Activated B cell treated with CpG ODN at 0.5 μM for 24 hours (primary cell): ENCODE measurements around the gene GCAT. TPM values are rescaled to one million over a fixed set of nuclear protein-coding genes. Genes with fewer than 3 reads are reported as not detected.
A peak's percentile ranks its signal among the peaks of the same experiment; 100 is the strongest.

Experiments used
- ATAC-seq: fragments of 200-7000 bp; cut with Tn5 transposase; one replicate; pipeline ENCODE4 v1.10.0; 2021; ENCODE audit warnings: low read depth, mild to moderate bottlenecking, moderate library complexity
- CTCF ChIA-PET: fragments of 350-600 bp; sonication (Branson Sonifier 250); formaldehyde crosslinking; loops from one replicate; lab custom pipeline; 2021; ENCODE audit warnings: antibody characterized with exemption; lab: Charles Lee
- POLR2A ChIA-PET: fragments of 350-600 bp; sonication (Branson Sonifier 250); formaldehyde crosslinking; loops from one replicate; lab custom pipeline; 2021; ENCODE audit warnings: antibody characterized with exemption; lab: Charles Lee
- DNase-seq: peaks from one replicate; pipeline ENCODE4 v3.0.0; 2022
- H3K27ac Mint-ChIP-seq: one replicate; pipeline ENCODE4 v1.8.0; 2020; ENCODE audit warnings: mixed read lengths
- H3K27me3 Mint-ChIP-seq: one replicate; pipeline ENCODE4 v1.8.0; 2021; ENCODE audit warnings: mixed read lengths
- H3K36me3 Mint-ChIP-seq: one replicate; pipeline ENCODE4 v1.8.0; 2021; ENCODE audit warnings: low read depth, mixed read lengths
- H3K4me1 Mint-ChIP-seq: one replicate; pipeline ENCODE4 v1.8.0; 2021; ENCODE audit warnings: mixed read lengths
- H3K4me3 Mint-ChIP-seq: one replicate; pipeline ENCODE4 v1.8.0; 2020; ENCODE audit warnings: mild to moderate bottlenecking, mixed read lengths
- H3K9me3 Mint-ChIP-seq: one replicate; pipeline ENCODE4 v1.8.0; 2020; ENCODE audit warnings: mixed read lengths
- intact Hi-C: fragments of 100-400 bp; cut with micrococcal nuclease; formaldehyde crosslinking; loops from one replicate; pipeline ENCODE4 v1.15.1; 2024
- total RNA-seq: library from RNA; stranded (reverse); gene quantifications from 2 replicates; pipeline ENCODE4 v1.2.3, GENCODE V29; 2022
- TF ChIP-seq, protein P1 (sequence below): fragments of 200-600 bp; IDR thresholded peaks from one replicate; pipeline ENCODE4 v1.8.0; 2022; ENCODE audit warnings: antibody characterized with exemption, mild to moderate bottlenecking

The GCAT gene
- total RNA-seq, 1 donor from 2014 or later: 0.40 TPM

DNA sequence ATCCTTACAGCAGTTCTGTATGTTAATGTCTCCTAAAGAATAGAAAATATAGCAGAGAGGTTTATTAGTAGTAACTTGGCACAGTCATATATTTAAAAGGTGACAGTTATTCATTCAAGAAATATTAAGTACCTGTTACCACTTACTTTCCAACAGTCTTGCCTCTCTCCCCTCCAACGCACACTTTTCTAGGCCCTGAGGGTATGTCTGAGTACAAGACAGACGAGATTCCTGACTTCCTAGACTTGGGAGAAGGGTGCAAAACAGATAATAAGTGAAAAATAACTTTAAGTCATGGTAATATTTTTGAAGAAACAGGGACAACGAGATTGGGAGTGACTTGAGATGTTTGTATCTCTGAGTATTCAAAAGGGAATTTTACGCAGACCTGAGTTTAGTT is 43.1 kb downstream of the GCAT start:
- no peak overlapping the region for H3K27ac Mint-ChIP-seq
- ChIA-PET POLR2A (interaction anchor here (1.0 to 1.4 kb wide), 2 partner anchors 7 to 165 kb away, joined by 3 read pairs; partner anchors contain the start of gene NOL12), CTCF (interaction anchor here (2.9 kb wide), 1 partner anchor 13 kb away, joined by 14 read pairs; no protein-coding TSS in a partner anchor)
- H3K9me3 Mint-ChIP-seq: no peaks in the 10 kb centered on the region
- no peak for ATAC-seq
- intact Hi-C loops: no loop called here
- H3K4me1 Mint-ChIP-seq: peaks cover 42% of the 10 kb centered on the region
- DNase-seq: no peak
- TF ChIP-seq, protein P1, sequence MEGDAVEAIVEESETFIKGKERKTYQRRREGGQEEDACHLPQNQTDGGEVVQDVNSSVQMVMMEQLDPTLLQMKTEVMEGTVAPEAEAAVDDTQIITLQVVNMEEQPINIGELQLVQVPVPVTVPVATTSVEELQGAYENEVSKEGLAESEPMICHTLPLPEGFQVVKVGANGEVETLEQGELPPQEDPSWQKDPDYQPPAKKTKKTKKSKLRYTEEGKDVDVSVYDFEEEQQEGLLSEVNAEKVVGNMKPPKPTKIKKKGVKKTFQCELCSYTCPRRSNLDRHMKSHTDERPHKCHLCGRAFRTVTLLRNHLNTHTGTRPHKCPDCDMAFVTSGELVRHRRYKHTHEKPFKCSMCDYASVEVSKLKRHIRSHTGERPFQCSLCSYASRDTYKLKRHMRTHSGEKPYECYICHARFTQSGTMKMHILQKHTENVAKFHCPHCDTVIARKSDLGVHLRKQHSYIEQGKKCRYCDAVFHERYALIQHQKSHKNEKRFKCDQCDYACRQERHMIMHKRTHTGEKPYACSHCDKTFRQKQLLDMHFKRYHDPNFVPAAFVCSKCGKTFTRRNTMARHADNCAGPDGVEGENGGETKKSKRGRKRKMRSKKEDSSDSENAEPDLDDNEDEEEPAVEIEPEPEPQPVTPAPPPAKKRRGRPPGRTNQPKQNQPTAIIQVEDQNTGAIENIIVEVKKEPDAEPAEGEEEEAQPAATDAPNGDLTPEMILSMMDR: no peak
- H3K36me3 Mint-ChIP-seq: peaks cover 55% of the 10 kb centered on the region
- H3K27me3 Mint-ChIP-seq: no peaks in the 10 kb centered on the region
- peak overlapping the region; percentile 33 for H3K4me3 Mint-ChIP-seq

- H3K27ac Mint-ChIP-seq: no peak overlapping the region
- no peaks in the 10 kb centered on the region for H3K9me3 Mint-ChIP-seq
- no peak for DNase-seq
- H3K4me1 Mint-ChIP-seq: peaks cover 42% of the 10 kb centered on the region
- ATAC-seq: no peak
- H3K27me3 Mint-ChIP-seq: no peaks in the 10 kb centered on the region
- intact Hi-C loops: no loop called here
- CTCF ChIA-PET: interaction anchor here (2.9 kb wide), 1 partner anchor 11 kb away, joined by 14 read pairs; no protein-coding TSS in a partner anchor
- POLR2A ChIA-PET: interaction anchor here (2.7 kb wide), 1 partner anchor 8 kb away, joined by 11 read pairs; the partner anchor contains the start of gene ANKRD54
- H3K36me3 Mint-ChIP-seq: peaks cover 62% of the 10 kb centered on the region
- TF ChIP-seq, protein P1: no peak
- no peak overlapping the region for H3K4me3 Mint-ChIP-seq
Observed at GRCh38 chr22:37852418-37852817, 44.7 kb downstream of the GCAT start.

- intact Hi-C loops: no loop called here
- peaks cover 68% of the 10 kb centered on the region for H3K36me3 Mint-ChIP-seq
- no peak overlapping the region for H3K4me3 Mint-ChIP-seq
- no peak overlapping the region for H3K27ac Mint-ChIP-seq
- DNase-seq (no peak), ATAC-seq (no peak)
- H3K27me3 Mint-ChIP-seq: no peaks in the 10 kb centered on the region
- ChIA-PET POLR2A (interaction anchor here (1.5 kb wide), 1 partner anchor 11 kb away, joined by 5 read pairs; the partner anchor contains the start of gene ANKRD54), CTCF (interaction anchor here (0.6 to 1.2 kb wide), 2 partner anchors 8 to 10 kb away, joined by 3 to 5 read pairs; no protein-coding TSS in a partner anchor)
- peaks cover 23% of the 10 kb centered on the region for H3K4me1 Mint-ChIP-seq
- H3K9me3 Mint-ChIP-seq: no peaks in the 10 kb centered on the region
- TF ChIP-seq, protein P1: no peak
Observed at GRCh38 chr22:37854946-37855345, 47.2 kb downstream of the GCAT start.

DNA sequence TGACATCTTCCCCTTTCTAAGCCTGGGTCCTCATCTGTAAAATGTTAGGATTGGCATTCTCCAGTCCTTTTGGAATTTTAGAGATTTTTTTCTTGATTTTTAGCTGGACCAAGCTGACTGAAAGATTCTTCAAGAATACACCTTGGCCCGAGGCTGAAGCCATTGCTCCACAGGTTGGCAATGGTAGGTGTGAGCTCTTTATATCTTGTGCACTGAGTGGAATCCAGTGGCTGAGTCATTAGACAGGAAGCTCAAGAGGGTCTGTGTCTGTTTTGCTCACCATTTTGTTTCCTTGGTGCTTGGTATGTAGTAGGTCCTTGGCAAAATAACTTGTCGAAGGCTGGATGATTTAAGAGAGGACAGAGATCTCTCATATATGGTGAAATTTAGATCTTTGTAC is 47.7 kb downstream of the GCAT start:
- no peak for DNase-seq
- no peak overlapping the region for H3K27ac Mint-ChIP-seq
- no peak overlapping the region for H3K4me3 Mint-ChIP-seq
- POLR2A ChIA-PET: interaction anchor here (1.5 kb wide), 1 partner anchor 11 kb away, joined by 5 read pairs; the partner anchor contains the start of gene ANKRD54
- ATAC-seq: no peak
- H3K4me1 Mint-ChIP-seq: peaks cover 20% of the 10 kb centered on the region
- intact Hi-C loops: no loop called here
- CTCF ChIA-PET: interaction anchor here (1.2 kb wide), 1 partner anchor 8 kb away, joined by 5 read pairs; no protein-coding TSS in a partner anchor
- H3K9me3 Mint-ChIP-seq: no peaks in the 10 kb centered on the region
- TF ChIP-seq, protein P1: no peak
- H3K36me3 Mint-ChIP-seq: peaks cover 73% of the 10 kb centered on the region
- H3K27me3 Mint-ChIP-seq: no peaks in the 10 kb centered on the region

GRCh38 chr22:37860796-37861421 is 53.2 kb downstream of the GCAT start:
- CTCF ChIA-PET: interaction anchor here (1.3 to 4.6 kb wide), 4 partner anchors 22 to 254 kb away, joined by 3 to 81 read pairs (median 6); no protein-coding TSS in a partner anchor
- DNase-seq (no peak), ATAC-seq (no peak)
- H3K4me1 Mint-ChIP-seq: no peaks in the 10 kb centered on the region
- no peak overlapping the region for H3K27ac Mint-ChIP-seq
- intact Hi-C loops: no loop called here
- H3K36me3 Mint-ChIP-seq: peaks cover 76% of the 10 kb centered on the region
- no peaks in the 10 kb centered on the region for H3K9me3 Mint-ChIP-seq
- no peaks in the 10 kb centered on the region for H3K27me3 Mint-ChIP-seq
- POLR2A ChIA-PET: no interaction called here
- TF ChIP-seq, protein P1: no peak
- H3K4me3 Mint-ChIP-seq: no peak overlapping the region
